ENCODE data around the gene NOS1AP. TPM values are rescaled to one million over a fixed set of nuclear protein-coding genes. Genes with fewer than 3 reads are reported as not detected.

NOS1AP gene
- polyA plus RNA-seq, 3 donors, result 0.12 TPM; not detected in 2

GRCh38 chr1:162055062-162055461, 14.4 kb upstream of the NOS1AP start:
- intact Hi-C loops (cut with micrococcal nuclease), result loop anchor here (5.0 kb wide), 2 partner anchors 222 to 337 kb away; no protein-coding TSS in a partner anchor
- Histone ChIP-seq H3K9me3 (replicated peaks in 1 of 2; ENCODE audit: control insufficient read depth in 1 of 2, insufficient read depth in 1 of 2, low read length in 2 of 2) (no peaks in the 10 kb centered on the region), H3K4me3 (replicated peaks in 1 of 3; ENCODE audit: low read depth in 2 of 3, low read length in 3 of 3) (no peak overlapping the region), H3K36me3 (replicated peaks in 1 of 2; ENCODE audit: control insufficient read depth in 1 of 2, insufficient read depth in 2 of 2, low read length in 2 of 2) (no peaks in the 10 kb centered on the region), H3K4me2 (replicated peaks; ENCODE audit: extremely low read depth, low read length, poor library complexity, severe bottlenecking) (no peak overlapping the region), H3K27ac (ENCODE audit: low read depth in 1 of 2, low read length in 2 of 2) (no peak overlapping the region), H4K20me1 (ENCODE audit: insufficient read depth, low read length) (no peaks in the 10 kb centered on the region), H3K27me3 (ENCODE audit: control insufficient read depth in 2 of 2, insufficient read depth in 2 of 2, low read length in 2 of 2) (no peaks in the 10 kb centered on the region), H3K79me2 (ENCODE audit: insufficient read depth, low read length) (no peaks in the 10 kb centered on the region), H3K4me1 (ENCODE audit: control insufficient read depth in 1 of 2, insufficient read depth in 2 of 2, low read length in 2 of 2) (no peaks in the 10 kb centered on the region), H2AFZ (ENCODE audit: insufficient read depth, low read depth, low read length, poor library complexity, severe bottlenecking) (no peak overlapping the region), H3K9ac (ENCODE audit: insufficient read depth, low read length, poor library complexity, severe bottlenecking) (no peak overlapping the region)
- Mint-ChIP-seq H3K27me3 (ENCODE audit: low read depth in 3 of 3) (peaks cover 0 to 2% (median 2%) of the 10 kb centered on the region in 3 donors), H3K4me3 (no peak overlapping the region), H3K27ac (peak overlapping the region in 1 of 7 donors; percentile 25), H3K9me3 (no peaks in the 10 kb centered on the region), H3K4me1 (peaks cover 6% of the 10 kb centered on the region), H3K36me3 (no peaks in the 10 kb centered on the region)
- 64% methylated on average over 2 of the region's 3 CpGs for WGBS (ENCODE audit: insufficient coverage)
- no peak for DNase-seq
- TF ChIP-seq CTCF (IDR thresholded peaks at IDR 0.05), result no peak

- 34% methylated on average over 3 of the region's 3 CpGs for WGBS (ENCODE audit: insufficient coverage)
Observed at GRCh38 chr1:162056043-162056442, 13.4 kb upstream of the NOS1AP start.

More at GRCh38 chr1:162056043-162056442, 13.4 kb upstream of the NOS1AP start:
- Histone ChIP-seq H3K36me3 (replicated peaks in 1 of 2; ENCODE audit: control insufficient read depth in 1 of 2, insufficient read depth in 2 of 2, low read length in 2 of 2) (no peaks in the 10 kb centered on the region), H4K20me1 (ENCODE audit: insufficient read depth, low read length) (no peaks in the 10 kb centered on the region), H3K79me2 (ENCODE audit: insufficient read depth, low read length) (no peaks in the 10 kb centered on the region), H3K4me3 (replicated peaks in 1 of 3; ENCODE audit: low read depth in 2 of 3, low read length in 3 of 3) (no peak overlapping the region), H3K27me3 (ENCODE audit: control insufficient read depth in 2 of 2, insufficient read depth in 2 of 2, low read length in 2 of 2) (no peaks in the 10 kb centered on the region), H3K9ac (ENCODE audit: insufficient read depth, low read length, poor library complexity, severe bottlenecking) (no peak overlapping the region), H2AFZ (ENCODE audit: insufficient read depth, low read depth, low read length, poor library complexity, severe bottlenecking) (peak overlapping the region; percentile 68), H3K9me3 (replicated peaks in 1 of 2; ENCODE audit: control insufficient read depth in 1 of 2, insufficient read depth in 1 of 2, low read length in 2 of 2) (no peaks in the 10 kb centered on the region), H3K27ac (ENCODE audit: low read depth in 1 of 2, low read length in 2 of 2) (no peak overlapping the region), H3K4me1 (ENCODE audit: control insufficient read depth in 1 of 2, insufficient read depth in 2 of 2, low read length in 2 of 2) (no peaks in the 10 kb centered on the region), H3K4me2 (replicated peaks; ENCODE audit: extremely low read depth, low read length, poor library complexity, severe bottlenecking) (no peak overlapping the region)
- peak; percentile 55 to 65 (median 64) for DNase-seq
- peak; percentile 88 for TF ChIP-seq CTCF (IDR thresholded peaks at IDR 0.05)
- intact Hi-C loops (cut with micrococcal nuclease), result loop anchor here (2.0 to 5.0 kb wide), 3 partner anchors 221 to 336 kb away; no protein-coding TSS in a partner anchor
- H3K36me3 Mint-ChIP-seq, result no peaks in the 10 kb centered on the region
- H3K9me3 Mint-ChIP-seq, result no peaks in the 10 kb centered on the region
- no peak overlapping the region for H3K27ac Mint-ChIP-seq
- peaks cover 6% of the 10 kb centered on the region for H3K4me1 Mint-ChIP-seq
- H3K27me3 Mint-ChIP-seq (ENCODE audit: low read depth in 3 of 3), result peaks cover 0 to 2% (median 2%) of the 10 kb centered on the region in 3 donors
- H3K4me3 Mint-ChIP-seq, result no peak overlapping the region
